Mammary epithelial cell (primary cell): ENCODE results near the gene TAOK1.

Source experiments
- EZH2 ChIP-seq: IDR thresholded peaks from 2 replicates; pipeline ENCODE4 v1.6.1; 2012; ENCODE audit warnings: low read length, inconsistent platforms, borderline replicate concordance
- TF ChIP-seq, protein P1 (sequence below), 2 donors: IDR thresholded peaks in 1 of 2; conservative IDR thresholded peaks in 1 of 2; 2 replicates each; pipeline ENCODE4 v1.5.1; 2011 to 2012; ENCODE audit warnings: inconsistent platforms in 2 of 2, low read length in 2 of 2, mild to moderate bottlenecking in 2 of 2, control low read depth in 1 of 2, low read depth in 1 of 2; ENCODE audit not compliant: insufficient read depth in 1 of 2; ENCODE audit errors: extremely low read depth in 1 of 2

DNA sequence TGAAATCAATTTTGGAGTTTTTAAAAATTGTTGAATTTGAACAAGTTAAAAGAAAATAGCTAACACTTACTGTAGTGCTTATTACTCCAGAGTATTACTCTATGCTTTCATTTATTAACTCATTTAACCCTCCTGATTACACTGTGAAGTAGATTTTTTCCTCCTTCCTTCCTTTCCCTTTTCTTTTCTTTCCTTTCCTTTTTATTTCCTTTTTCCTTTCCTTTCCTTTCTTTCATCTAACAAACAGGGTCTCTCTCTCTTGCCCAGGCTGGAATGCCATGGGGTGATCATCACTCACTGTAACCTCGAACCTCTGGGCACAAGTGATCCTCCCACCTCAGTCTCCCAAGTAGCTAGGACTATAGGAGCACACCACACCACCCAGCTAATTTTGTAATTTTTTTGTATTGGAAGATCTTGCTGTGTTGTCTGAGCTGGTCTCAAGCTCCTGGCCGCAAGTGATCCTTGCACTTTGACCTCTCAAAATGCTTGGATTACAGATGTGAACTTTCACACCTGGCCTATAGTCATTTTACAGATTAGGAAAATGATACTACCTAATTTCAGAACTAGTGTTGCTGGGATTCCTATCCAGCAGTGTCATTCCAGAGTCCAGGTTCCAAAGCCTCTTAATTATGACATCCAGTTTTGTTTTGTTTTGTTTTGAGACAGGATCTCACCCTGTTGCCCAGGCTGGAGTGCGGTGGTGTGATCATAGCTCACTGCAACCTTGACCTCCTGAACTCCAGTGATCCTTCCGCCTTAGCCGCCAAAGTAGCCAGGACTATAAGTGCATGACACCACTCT lies 59.9 kb downstream of the TAOK1 start:
- TF ChIP-seq, protein P1, sequence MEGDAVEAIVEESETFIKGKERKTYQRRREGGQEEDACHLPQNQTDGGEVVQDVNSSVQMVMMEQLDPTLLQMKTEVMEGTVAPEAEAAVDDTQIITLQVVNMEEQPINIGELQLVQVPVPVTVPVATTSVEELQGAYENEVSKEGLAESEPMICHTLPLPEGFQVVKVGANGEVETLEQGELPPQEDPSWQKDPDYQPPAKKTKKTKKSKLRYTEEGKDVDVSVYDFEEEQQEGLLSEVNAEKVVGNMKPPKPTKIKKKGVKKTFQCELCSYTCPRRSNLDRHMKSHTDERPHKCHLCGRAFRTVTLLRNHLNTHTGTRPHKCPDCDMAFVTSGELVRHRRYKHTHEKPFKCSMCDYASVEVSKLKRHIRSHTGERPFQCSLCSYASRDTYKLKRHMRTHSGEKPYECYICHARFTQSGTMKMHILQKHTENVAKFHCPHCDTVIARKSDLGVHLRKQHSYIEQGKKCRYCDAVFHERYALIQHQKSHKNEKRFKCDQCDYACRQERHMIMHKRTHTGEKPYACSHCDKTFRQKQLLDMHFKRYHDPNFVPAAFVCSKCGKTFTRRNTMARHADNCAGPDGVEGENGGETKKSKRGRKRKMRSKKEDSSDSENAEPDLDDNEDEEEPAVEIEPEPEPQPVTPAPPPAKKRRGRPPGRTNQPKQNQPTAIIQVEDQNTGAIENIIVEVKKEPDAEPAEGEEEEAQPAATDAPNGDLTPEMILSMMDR (conservative IDR thresholded peaks at IDR 0.05 in 1 of 2, IDR thresholded peaks at IDR 0.05 in 1 of 2; ENCODE audit: extremely low read depth in 1 of 2, insufficient read depth in 1 of 2, low read depth in 1 of 2, low read length in 2 of 2): no peak
- no peak for TF ChIP-seq EZH2
